ENCODE data around the gene RPL38.

The RPL38 gene

GRCh38 chr17:74252211-74252610, 48.7 kb downstream of the RPL38 start:
- DNase-seq, result no peak

GRCh38 chr17:74253036-74253435, 49.6 kb downstream of the RPL38 start:
- no peak for DNase-seq

GRCh38 chr17:74257311-74257710, 53.8 kb downstream of the RPL38 start:
- DNase-seq, result no peak

GRCh38 chr17:74259667-74260524, 56.4 kb downstream of the RPL38 start:
- DNase-seq, result no peak

Data from NCI-H446 treated with DMSO at 0.1 percent for 48 hours (cell line).